ENCODE data around the gene NFYC. TPM values are rescaled to one million over a fixed set of nuclear protein-coding genes. Genes with fewer than 3 reads are reported as not detected.
A peak's percentile ranks its signal among the peaks of the same experiment; 100 is the strongest.

Gene NFYC
- total RNA-seq, 2 experiments from 2014 or later: 85.7 to 99.2 TPM

DNA sequence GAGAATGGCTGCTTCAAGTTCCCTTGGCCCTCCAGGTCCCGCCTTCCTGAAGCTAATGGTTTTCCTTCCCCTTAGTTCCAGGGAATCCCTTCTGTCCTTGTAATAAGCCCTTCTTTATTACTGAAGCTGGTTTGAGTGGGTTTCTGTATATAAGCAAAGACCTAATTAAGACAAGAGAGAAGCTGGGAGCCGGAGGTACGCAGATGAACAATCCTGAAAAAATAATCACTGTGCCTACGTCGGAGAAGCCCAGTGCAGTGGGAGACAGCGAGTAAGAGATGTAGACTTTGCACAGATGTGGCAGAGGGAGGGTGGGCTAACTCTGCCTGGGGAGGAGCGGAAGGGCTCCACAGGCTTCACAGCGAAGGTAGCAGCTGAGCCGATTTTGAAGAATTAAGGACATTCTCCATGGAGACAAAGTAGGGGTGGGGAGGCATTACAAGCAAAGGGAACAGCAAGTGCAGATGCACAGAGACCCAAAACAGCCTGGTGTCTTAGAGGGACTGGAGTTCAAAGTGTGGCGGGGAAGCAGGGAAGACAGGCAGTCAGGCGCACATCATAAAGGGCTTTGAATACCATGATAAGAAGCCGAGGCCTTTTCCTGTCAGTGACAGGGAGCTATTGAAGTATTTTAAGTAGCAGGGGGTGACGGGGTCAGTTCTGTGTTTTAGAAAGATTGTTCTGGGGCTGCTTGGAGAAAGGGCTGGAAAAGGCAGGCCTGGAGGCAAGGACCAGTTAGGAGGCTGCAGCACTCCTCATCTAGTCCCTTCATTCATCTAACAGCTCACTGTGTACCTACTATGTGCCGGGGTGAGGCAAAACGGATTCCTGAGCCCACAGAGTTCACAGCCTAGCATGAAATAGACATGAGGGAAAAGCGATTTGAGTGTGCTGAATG is 32.5 kb upstream of the NFYC start:
- peaks cover 12% of the 10 kb centered on the region for H3K4me1 Mint-ChIP-seq
- H3K27ac Mint-ChIP-seq: no peak overlapping the region
- ChIA-PET CTCF (interaction anchor here (0.9 to 1.7 kb wide), 3 partner anchors 12 to 30 kb away, joined by 3 to 4 read pairs (median 3); no protein-coding TSS in a partner anchor), POLR2A (no interaction called here)
- no peaks in the 10 kb centered on the region for H3K9me3 Mint-ChIP-seq
- DNase-seq: no peak
- H3K4me3 Mint-ChIP-seq: no peak overlapping the region
- no peaks in the 10 kb centered on the region for H3K36me3 Mint-ChIP-seq (ENCODE audit: low read depth)
- peaks cover 2% of the 10 kb centered on the region for H3K27me3 Mint-ChIP-seq

DNA sequence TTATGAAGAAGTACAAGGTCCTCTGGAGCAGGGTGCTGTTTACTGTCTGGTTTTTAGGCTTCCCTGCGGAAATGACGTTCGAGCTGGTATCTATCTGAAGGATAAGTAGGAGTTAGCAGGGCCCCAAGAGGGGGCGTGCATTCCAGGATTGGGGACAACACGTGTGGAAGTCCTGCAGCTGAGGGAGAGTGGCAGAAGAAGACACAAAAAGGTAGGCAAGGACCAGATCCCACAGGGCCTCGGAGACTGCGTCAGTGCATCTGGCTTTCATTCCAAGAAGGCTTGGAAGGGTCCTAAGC is 31.9 kb upstream of the NFYC start:
- H3K4me1 Mint-ChIP-seq: peaks cover 17% of the 10 kb centered on the region
- no peak for DNase-seq
- ChIA-PET CTCF (interaction anchor here (0.7 to 1.7 kb wide), 4 partner anchors 11 to 50 kb away, joined by 3 to 5 read pairs (median 4); no protein-coding TSS in a partner anchor), POLR2A (no interaction called here)
- no peaks in the 10 kb centered on the region for H3K9me3 Mint-ChIP-seq
- H3K4me3 Mint-ChIP-seq: no peak overlapping the region
- no peak overlapping the region for H3K27ac Mint-ChIP-seq
- H3K27me3 Mint-ChIP-seq: peaks cover under 1% of the 10 kb centered on the region
- H3K36me3 Mint-ChIP-seq (ENCODE audit: low read depth): no peaks in the 10 kb centered on the region

DNA sequence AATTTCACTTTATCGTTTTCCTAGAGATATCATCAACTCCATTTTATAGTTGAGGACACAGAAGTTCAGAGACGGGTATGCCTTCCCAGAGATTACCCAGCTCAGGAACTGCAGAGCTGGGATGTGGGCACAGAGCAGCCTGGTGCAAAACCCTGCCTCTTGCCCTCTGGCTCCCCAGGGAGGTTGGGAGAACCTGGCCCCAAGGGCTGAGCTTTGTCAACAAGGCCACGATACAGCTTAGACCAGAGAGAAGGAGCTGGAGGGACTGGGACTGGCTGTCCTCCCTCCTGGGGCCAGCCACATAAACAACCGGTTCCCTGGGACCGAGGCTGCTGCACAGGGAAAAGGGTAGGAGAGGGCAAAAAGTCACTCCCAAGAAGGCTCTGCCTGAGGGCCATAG is 29.8 kb upstream of the NFYC start:
- Mint-ChIP-seq H3K9me3 (no peaks in the 10 kb centered on the region), H3K27ac (no peak overlapping the region), H3K4me1 (peaks cover 29% of the 10 kb centered on the region), H3K27me3 (no peaks in the 10 kb centered on the region), H3K36me3 (ENCODE audit: low read depth) (no peaks in the 10 kb centered on the region), H3K4me3 (no peak overlapping the region)
- no peak for DNase-seq
- POLR2A ChIA-PET: no interaction called here
- CTCF ChIA-PET: interaction anchor here (0.6 to 1.4 kb wide), 6 partner anchors 14 to 129 kb away, joined by 3 to 6 read pairs (median 4); no protein-coding TSS in a partner anchor

DNA sequence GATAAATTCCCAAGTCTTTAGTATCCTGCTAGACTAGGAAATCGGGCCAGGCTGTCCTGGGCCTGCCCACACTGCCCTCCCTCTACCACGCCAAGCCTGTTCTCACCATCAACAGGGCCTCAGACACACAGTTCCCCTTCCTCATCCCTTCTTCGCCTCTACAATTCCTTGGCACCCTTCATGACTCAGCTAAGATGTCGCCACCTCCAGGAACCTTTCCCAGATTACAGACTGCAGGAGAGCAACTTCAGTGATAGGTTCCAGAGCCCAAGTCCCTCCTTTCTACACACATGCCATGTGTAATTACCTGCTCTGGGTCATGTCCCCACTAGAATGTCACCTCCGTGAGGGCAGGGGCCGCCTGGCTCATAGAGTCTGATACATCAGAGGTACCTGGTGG is 29.4 kb upstream of the NFYC start:
- POLR2A ChIA-PET: no interaction called here
- Mint-ChIP-seq H3K27ac (no peak overlapping the region), H3K36me3 (ENCODE audit: low read depth) (no peaks in the 10 kb centered on the region), H3K9me3 (no peaks in the 10 kb centered on the region), H3K27me3 (no peaks in the 10 kb centered on the region), H3K4me3 (no peak overlapping the region), H3K4me1 (peaks cover 29% of the 10 kb centered on the region)
- CTCF ChIA-PET: interaction anchor here (0.5 to 1.4 kb wide), 7 partner anchors 12 to 129 kb away, joined by 3 to 6 read pairs (median 4); no protein-coding TSS in a partner anchor
- DNase-seq: no peak

DNA sequence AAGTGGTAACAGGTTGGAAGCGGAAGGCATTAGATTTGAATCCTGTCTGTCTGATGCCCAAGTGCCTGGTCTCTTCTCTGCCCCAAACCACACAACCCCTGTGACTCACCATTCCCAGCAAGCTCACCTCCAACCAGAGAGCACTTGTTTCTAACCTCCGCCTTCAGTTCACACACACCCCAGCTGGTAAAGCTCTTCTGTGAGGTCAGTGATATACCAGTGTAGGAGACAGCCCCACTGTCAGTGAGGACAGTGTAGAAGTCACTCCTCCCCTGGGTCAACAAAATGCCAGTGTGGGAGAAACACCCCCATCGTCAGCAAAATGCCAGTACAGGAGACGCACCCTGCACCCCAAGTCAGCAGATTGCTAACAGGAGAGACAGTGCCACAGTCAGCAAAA is 28.6 kb upstream of the NFYC start:
- Mint-ChIP-seq H3K27ac (no peak overlapping the region), H3K9me3 (no peaks in the 10 kb centered on the region), H3K36me3 (ENCODE audit: low read depth) (no peaks in the 10 kb centered on the region), H3K4me3 (no peak overlapping the region), H3K4me1 (peaks cover 29% of the 10 kb centered on the region), H3K27me3 (no peaks in the 10 kb centered on the region)
- CTCF ChIA-PET: interaction anchor here (0.5 to 1.4 kb wide), 7 partner anchors 11 to 130 kb away, joined by 3 to 6 read pairs (median 3); no protein-coding TSS in a partner anchor
- no peak for DNase-seq
- POLR2A ChIA-PET: interaction anchor here (1.3 kb wide), 1 partner anchor 28 kb away, joined by 4 read pairs; the partner anchor contains the start of gene NFYC

DNA sequence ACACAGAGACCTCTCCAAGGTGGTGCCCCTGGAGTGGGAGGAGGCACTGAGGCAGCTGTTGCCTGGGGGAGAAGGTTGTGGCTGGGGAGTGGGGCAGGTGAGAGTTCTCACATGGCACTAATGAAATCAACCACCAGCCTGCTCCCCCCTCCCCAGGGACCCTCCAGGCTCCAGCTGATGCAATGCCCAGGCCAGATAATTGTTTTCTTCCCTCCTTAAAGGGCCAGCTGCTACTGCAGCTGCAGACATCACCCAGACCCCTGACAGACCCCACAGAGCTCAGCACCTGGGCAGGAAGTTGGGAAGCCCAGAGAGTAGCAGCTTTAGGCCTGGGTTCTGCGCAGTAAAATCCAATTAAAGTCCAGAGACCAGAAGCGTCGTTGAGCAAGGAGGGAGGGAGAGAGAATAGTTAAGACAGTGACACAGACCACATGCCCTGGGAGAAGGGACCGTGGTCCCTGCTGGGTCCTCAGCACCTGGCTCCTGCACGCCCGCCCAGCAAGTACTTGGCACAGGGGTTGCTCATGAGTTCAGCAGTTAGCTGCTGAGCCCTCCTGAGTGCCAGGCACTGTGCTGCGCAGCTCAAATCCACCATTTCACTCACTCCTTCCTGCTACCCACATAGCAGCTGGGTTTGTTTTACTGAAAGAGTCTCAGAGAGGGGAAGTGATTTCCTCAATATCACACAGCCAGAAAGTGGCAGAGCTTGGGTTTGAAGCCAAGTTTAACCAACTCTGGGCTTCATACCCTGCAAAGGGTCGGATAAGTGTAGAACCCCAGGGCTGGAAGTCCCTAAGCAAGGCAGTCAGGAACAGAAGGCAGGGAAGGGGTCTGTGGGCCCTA is 28.0 kb upstream of the NFYC start:
- Mint-ChIP-seq H3K9me3 (no peaks in the 10 kb centered on the region), H3K36me3 (ENCODE audit: low read depth) (no peaks in the 10 kb centered on the region), H3K4me3 (no peak overlapping the region), H3K4me1 (peaks cover 30% of the 10 kb centered on the region), H3K27ac (no peak overlapping the region), H3K27me3 (no peaks in the 10 kb centered on the region)
- ChIA-PET POLR2A (interaction anchor here (1.3 kb wide), 1 partner anchor 28 kb away, joined by 4 read pairs; the partner anchor contains the start of gene NFYC), CTCF (interaction anchor here (0.5 to 1.0 kb wide), 2 partner anchors 39 to 129 kb away, joined by 3 read pairs; no protein-coding TSS in a partner anchor)
- no peak for DNase-seq

DNA sequence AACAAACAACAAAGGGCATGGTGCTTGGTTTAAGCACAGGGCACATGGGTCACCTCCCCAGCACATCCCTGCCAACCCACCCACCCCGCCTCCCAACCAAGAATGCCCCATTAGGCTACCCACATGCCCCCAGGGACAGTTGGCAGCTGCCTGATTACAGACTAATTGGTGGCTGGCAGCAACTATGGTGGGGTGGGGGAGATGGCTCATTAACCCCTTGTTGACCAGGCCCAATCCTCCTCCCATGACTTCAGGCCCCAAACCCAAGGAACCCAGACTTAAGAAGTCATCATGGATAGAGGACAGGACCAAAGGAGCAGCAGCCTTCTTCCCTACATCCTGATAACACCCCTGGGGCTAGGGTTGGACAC is 27.4 kb upstream of the NFYC start:
- DNase-seq: no peak
- H3K4me3 Mint-ChIP-seq: peak overlapping the region; percentile 73
- no peak overlapping the region for H3K27ac Mint-ChIP-seq
- H3K36me3 Mint-ChIP-seq (ENCODE audit: low read depth): no peaks in the 10 kb centered on the region
- CTCF ChIA-PET: interaction anchor here (1.3 kb wide), 1 partner anchor 17 kb away, joined by 3 read pairs; no protein-coding TSS in a partner anchor
- POLR2A ChIA-PET: no interaction called here
- no peaks in the 10 kb centered on the region for H3K27me3 Mint-ChIP-seq
- H3K4me1 Mint-ChIP-seq: peaks cover 31% of the 10 kb centered on the region
- no peaks in the 10 kb centered on the region for H3K9me3 Mint-ChIP-seq

DNA sequence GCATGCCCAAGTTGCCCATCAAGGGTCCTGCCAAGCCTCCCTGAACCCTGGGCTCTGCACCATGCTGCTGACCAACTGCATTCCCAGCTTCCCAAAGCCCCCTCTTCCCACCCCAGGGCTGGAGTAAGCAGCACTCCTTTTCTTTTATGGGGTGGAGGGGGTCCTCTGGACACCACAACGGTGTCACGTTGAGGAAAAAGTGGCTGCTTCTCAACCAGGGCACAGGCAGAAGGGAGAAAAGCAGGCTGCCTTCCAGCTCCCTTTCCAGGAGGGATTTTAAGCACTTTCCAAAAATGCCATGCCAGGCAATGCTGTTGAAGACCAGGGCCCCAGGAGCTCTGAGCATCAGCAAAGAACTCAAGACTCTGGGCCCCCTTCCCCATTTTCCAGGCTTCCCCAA is 26.7 kb upstream of the NFYC start:
- H3K27me3 Mint-ChIP-seq: peaks cover under 1% of the 10 kb centered on the region

DNA sequence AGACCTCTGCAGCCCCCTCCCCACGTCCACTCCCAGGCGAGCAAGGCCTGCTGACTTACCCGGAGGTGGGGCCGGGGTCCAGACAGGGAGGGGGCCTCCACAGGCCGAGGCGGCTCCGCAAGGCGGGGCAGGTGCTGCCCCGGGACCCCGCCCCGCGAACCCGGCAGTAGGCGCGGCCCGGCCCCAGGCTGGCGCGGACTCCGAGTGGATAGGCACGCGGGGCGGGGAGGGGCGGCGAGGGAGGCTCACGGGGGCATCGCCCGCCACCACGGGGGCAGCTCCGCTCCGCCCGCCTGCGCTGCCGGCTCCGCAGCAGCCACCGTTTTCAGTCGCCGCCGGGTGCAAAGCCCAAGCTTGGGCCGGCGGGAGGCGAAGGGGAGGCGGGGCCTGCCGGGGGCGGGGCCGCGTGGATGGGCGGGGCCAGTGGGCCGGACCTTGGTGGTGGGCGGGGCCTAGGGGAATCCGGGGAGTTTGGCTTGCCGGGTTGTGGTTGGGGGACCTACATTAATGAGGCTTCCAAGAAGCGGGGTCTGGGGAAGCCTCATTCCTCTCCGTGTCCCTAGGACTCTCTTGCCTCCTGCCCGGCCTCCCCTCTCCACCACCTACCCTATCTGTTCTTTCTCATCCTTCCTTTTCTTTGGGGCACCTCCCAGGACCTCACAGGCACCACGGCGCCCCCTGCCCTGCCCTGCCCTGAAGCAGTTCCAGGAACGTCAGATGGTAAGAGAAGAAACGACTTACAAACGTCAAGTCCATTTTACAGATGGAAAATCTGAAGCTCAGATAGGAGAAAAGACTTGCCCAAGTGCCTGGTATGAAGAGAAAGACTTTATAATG is 26.0 kb upstream of the NFYC start, which contains the start of gene RIMS3:
TSS of gene RIMS3 (minus strand) at position 348 of the 837 bp plus-strand sequence. CDS start 23,757 bp downstream, outside the sequence.
- H3K27ac Mint-ChIP-seq: peak within 1 kb of the TSS; percentile 89
- peaks cover 2% of the 10 kb centered on the region for H3K27me3 Mint-ChIP-seq
- H3K36me3 Mint-ChIP-seq (ENCODE audit: low read depth): no peaks in the 10 kb centered on the region

More for the DNA sequence above, 26.7 kb upstream of the NFYC start:
- no peaks in the 10 kb centered on the region for H3K36me3 Mint-ChIP-seq (ENCODE audit: low read depth)
- POLR2A ChIA-PET: no interaction called here
- CTCF ChIA-PET: interaction anchor here (1.3 kb wide), 1 partner anchor 18 kb away, joined by 3 read pairs; no protein-coding TSS in a partner anchor
- H3K9me3 Mint-ChIP-seq: no peaks in the 10 kb centered on the region
- H3K4me1 Mint-ChIP-seq: peaks cover 31% of the 10 kb centered on the region
- DNase-seq: no peak
- peak overlapping the region; percentile 73 for H3K4me3 Mint-ChIP-seq
- no peak overlapping the region for H3K27ac Mint-ChIP-seq

DNA sequence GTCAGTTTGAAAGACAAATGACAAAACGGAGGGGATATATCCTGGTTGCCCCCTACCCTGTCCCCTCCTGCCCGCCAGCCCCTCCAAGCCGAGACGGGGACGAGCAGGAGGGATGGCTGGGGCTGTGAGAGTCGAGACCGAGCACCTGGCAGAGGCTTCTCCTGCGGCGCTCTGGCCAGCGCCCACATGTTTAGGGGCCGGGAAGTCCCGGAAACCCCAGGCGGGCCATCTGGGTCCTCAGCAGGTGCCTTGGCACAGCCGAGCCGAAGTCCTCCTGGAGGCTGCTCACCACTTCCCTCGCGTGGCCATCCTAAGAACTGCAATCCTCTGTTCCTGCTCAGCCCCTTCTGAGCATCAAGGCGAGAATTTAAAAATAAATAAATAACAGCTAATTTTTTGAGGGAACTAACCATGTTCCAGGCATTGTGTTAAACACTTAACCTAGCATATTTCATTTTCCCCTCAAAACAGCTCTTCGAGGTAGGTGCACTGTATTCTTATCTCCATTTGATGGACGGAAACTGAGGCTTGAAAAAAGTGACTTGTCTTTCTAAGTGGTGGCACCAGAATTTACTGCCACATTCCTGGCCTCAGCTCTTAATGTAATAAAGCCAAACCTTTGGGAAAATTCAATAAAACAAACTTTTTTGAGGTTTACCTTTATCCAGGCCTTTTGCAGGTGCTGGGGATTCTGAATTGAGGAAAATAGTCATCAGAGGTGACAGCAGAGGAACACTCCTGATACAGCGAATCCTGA is 22.6 kb upstream of the NFYC start:
- peak; percentile 85 for DNase-seq
- Mint-ChIP-seq H3K27me3 (peaks cover 3% of the 10 kb centered on the region), H3K4me1 (peaks cover 19% of the 10 kb centered on the region), H3K36me3 (ENCODE audit: low read depth) (no peaks in the 10 kb centered on the region), H3K4me3 (peak overlapping the region; percentile 30), H3K9me3 (no peaks in the 10 kb centered on the region), H3K27ac (no peak overlapping the region)
- POLR2A ChIA-PET: no interaction called here
- CTCF ChIA-PET: interaction anchor here (0.6 to 1.5 kb wide), 11 partner anchors 10 to 136 kb away, joined by 3 to 6 read pairs (median 4); no protein-coding TSS in a partner anchor

More for the DNA sequence above, 26.0 kb upstream of the NFYC start, which contains the start of gene RIMS3:
- H3K4me3 Mint-ChIP-seq: peak within 1 kb of the TSS; percentile 79
- peak; percentile 81 for DNase-seq
- ChIA-PET CTCF (interaction anchor here (1.3 kb wide), 1 partner anchor 19 kb away, joined by 3 read pairs; no protein-coding TSS in a partner anchor), POLR2A (no interaction called here)
- peaks cover 31% of the 10 kb centered on the region for H3K4me1 Mint-ChIP-seq
- no peaks in the 10 kb centered on the region for H3K9me3 Mint-ChIP-seq

DNA sequence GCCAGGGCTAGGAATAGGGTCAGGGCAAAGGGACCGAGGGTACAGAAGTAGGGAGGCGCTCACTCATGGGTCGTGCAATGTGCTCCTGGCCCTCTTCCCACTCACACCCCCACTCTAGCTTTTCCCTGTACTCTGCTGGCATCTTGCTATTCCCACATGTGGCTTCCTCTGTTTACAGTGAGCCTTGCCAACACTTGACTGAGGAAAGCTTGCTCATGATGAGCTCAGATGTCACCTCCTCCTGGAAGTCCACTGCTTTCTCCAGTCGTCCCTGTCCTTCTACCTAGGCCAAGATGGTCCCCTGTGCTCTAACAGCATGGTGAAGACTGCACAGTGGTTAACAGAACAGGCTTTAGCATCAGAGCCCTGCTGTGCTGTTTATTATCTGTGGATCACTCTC is 18.1 kb upstream of the NFYC start:
- DNase-seq: no peak
- CTCF ChIA-PET: interaction anchor here (1.1 to 2.0 kb wide), 3 partner anchors 11 to 18 kb away, joined by 3 to 5 read pairs (median 4); partner anchors contain the start of gene NFYC
- Mint-ChIP-seq H3K4me1 (peaks cover 1% of the 10 kb centered on the region), H3K4me3 (no peak overlapping the region), H3K27ac (no peak overlapping the region), H3K36me3 (ENCODE audit: low read depth) (no peaks in the 10 kb centered on the region), H3K27me3 (peaks cover 8% of the 10 kb centered on the region), H3K9me3 (no peaks in the 10 kb centered on the region)
- POLR2A ChIA-PET: no interaction called here
